ENCODE data around the gene CH25H. TPM values are rescaled to one million over a fixed set of nuclear protein-coding genes. Genes with fewer than 3 reads are reported as not detected.

The CH25H gene
- polyA plus RNA-seq, 1 donor (not counting 4 experiments of a cell fraction or from before 2014, with no cell fraction given), result 0.37 TPM

GRCh38 chr10:89228962-89229361 is 21.8 kb upstream of the CH25H start:
- H2AFZ ChIP-seq (ENCODE audit: control insufficient read depth, low read length), result no peak overlapping the region
- no peaks in the 10 kb centered on the region for H3K79me2 ChIP-seq (ENCODE audit: control insufficient read depth, insufficient read depth, low read length)
- H3K9me3 ChIP-seq (ENCODE audit: control insufficient read depth, low read depth, low read length), result no peaks in the 10 kb centered on the region
- no peak overlapping the region for H3K4me2 ChIP-seq (ENCODE audit: control insufficient read depth, extremely low read depth, insufficient read depth, low read depth, low read length)
- H3K9me1 ChIP-seq (ENCODE audit: control insufficient read depth, extremely low read depth, insufficient read depth, low read length), result no peaks in the 10 kb centered on the region
- no peak for FAIRE-seq
- H3K4me3 ChIP-seq (ENCODE audit: control insufficient read depth in 2 of 3, extremely low read depth in 1 of 3, insufficient read depth in 2 of 3, low read depth in 1 of 3, low read length in 3 of 3), result no peak overlapping the region
- DNase-seq (ENCODE audit: low read depth, low spot score), result no peak
- H3K4me1 ChIP-seq (ENCODE audit: control insufficient read depth, extremely low read depth, insufficient read depth, low read length), result no peaks in the 10 kb centered on the region
- no peak overlapping the region for H3K9ac ChIP-seq (ENCODE audit: control insufficient read depth, extremely low read depth, insufficient read depth, low read length)
- dilution Hi-C loops (cut with MboI; ENCODE audit: extremely low pct_ligation_motif_present, low sequenced_read_pairs), result no loop called here
- H3K27ac ChIP-seq (ENCODE audit: control insufficient read depth, insufficient read depth, low read length), result no peak overlapping the region
- TF ChIP-seq EZH2 (IDR thresholded peaks at IDR 0.05; ENCODE audit: low read length), result no peak
- TF ChIP-seq, protein P1, sequence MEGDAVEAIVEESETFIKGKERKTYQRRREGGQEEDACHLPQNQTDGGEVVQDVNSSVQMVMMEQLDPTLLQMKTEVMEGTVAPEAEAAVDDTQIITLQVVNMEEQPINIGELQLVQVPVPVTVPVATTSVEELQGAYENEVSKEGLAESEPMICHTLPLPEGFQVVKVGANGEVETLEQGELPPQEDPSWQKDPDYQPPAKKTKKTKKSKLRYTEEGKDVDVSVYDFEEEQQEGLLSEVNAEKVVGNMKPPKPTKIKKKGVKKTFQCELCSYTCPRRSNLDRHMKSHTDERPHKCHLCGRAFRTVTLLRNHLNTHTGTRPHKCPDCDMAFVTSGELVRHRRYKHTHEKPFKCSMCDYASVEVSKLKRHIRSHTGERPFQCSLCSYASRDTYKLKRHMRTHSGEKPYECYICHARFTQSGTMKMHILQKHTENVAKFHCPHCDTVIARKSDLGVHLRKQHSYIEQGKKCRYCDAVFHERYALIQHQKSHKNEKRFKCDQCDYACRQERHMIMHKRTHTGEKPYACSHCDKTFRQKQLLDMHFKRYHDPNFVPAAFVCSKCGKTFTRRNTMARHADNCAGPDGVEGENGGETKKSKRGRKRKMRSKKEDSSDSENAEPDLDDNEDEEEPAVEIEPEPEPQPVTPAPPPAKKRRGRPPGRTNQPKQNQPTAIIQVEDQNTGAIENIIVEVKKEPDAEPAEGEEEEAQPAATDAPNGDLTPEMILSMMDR (optimal IDR thresholded peaks at IDR 0.05 in 1 of 3, IDR thresholded peaks at IDR 0.05 in 1 of 3, conservative IDR thresholded peaks at IDR 0.05 in 1 of 3; ENCODE audit: extremely low read depth in 1 of 3, insufficient read depth in 2 of 3, low read length in 3 of 3), result no peak
- no peaks in the 10 kb centered on the region for H4K20me1 ChIP-seq (ENCODE audit: control insufficient read depth, extremely low read depth, insufficient read depth, low read length)
- peaks cover 6 to 23% of the 10 kb centered on the region in 2 experiments for H3K36me3 ChIP-seq (ENCODE audit: control insufficient read depth in 2 of 2, extremely low read depth in 1 of 2, insufficient read depth in 2 of 2, low read length in 2 of 2)
- H3K27me3 ChIP-seq (ENCODE audit: control insufficient read depth, extremely low read depth, insufficient read depth, low read length), result no peaks in the 10 kb centered on the region

- no peak for TF ChIP-seq EZH2 (IDR thresholded peaks at IDR 0.05; ENCODE audit: low read length)
- no peaks in the 10 kb centered on the region for H3K27me3 ChIP-seq (ENCODE audit: control insufficient read depth, extremely low read depth, insufficient read depth, low read length)
- DNase-seq (ENCODE audit: low read depth, low spot score), result no peak
- no peaks in the 10 kb centered on the region for H4K20me1 ChIP-seq (ENCODE audit: control insufficient read depth, extremely low read depth, insufficient read depth, low read length)
- no peaks in the 10 kb centered on the region for H3K4me1 ChIP-seq (ENCODE audit: control insufficient read depth, extremely low read depth, insufficient read depth, low read length)
- peaks cover 6 to 24% of the 10 kb centered on the region in 2 experiments for H3K36me3 ChIP-seq (ENCODE audit: control insufficient read depth in 2 of 2, extremely low read depth in 1 of 2, insufficient read depth in 2 of 2, low read length in 2 of 2)
- no peak overlapping the region for H3K4me3 ChIP-seq (ENCODE audit: control insufficient read depth in 2 of 3, extremely low read depth in 1 of 3, insufficient read depth in 2 of 3, low read depth in 1 of 3, low read length in 3 of 3)
- no peaks in the 10 kb centered on the region for H3K9me1 ChIP-seq (ENCODE audit: control insufficient read depth, extremely low read depth, insufficient read depth, low read length)
- no peaks in the 10 kb centered on the region for H3K79me2 ChIP-seq (ENCODE audit: control insufficient read depth, insufficient read depth, low read length)
- H3K4me2 ChIP-seq (ENCODE audit: control insufficient read depth, extremely low read depth, insufficient read depth, low read depth, low read length), result no peak overlapping the region
- FAIRE-seq, result no peak
- no peaks in the 10 kb centered on the region for H3K9me3 ChIP-seq (ENCODE audit: control insufficient read depth, low read depth, low read length)
- H3K9ac ChIP-seq (ENCODE audit: control insufficient read depth, extremely low read depth, insufficient read depth, low read length), result no peak overlapping the region
- no peak overlapping the region for H2AFZ ChIP-seq (ENCODE audit: control insufficient read depth, low read length)
- dilution Hi-C loops (cut with MboI; ENCODE audit: extremely low pct_ligation_motif_present, low sequenced_read_pairs), result no loop called here
- H3K27ac ChIP-seq (ENCODE audit: control insufficient read depth, insufficient read depth, low read length), result no peak overlapping the region
Measured at GRCh38 chr10:89228146-89228545, 21.0 kb upstream of the CH25H start.

- Histone ChIP-seq H3K9me1 (ENCODE audit: control insufficient read depth, extremely low read depth, insufficient read depth, low read length) (no peaks in the 10 kb centered on the region), H3K4me1 (ENCODE audit: control insufficient read depth, extremely low read depth, insufficient read depth, low read length) (no peaks in the 10 kb centered on the region), H3K27ac (ENCODE audit: control insufficient read depth, insufficient read depth, low read length) (no peak overlapping the region), H3K27me3 (ENCODE audit: control insufficient read depth, extremely low read depth, insufficient read depth, low read length) (no peaks in the 10 kb centered on the region), H3K4me2 (ENCODE audit: control insufficient read depth, extremely low read depth, insufficient read depth, low read depth, low read length) (no peak overlapping the region), H3K9me3 (ENCODE audit: control insufficient read depth, low read depth, low read length) (no peaks in the 10 kb centered on the region), H4K20me1 (ENCODE audit: control insufficient read depth, extremely low read depth, insufficient read depth, low read length) (no peaks in the 10 kb centered on the region), H3K36me3 (ENCODE audit: control insufficient read depth in 2 of 2, extremely low read depth in 1 of 2, insufficient read depth in 2 of 2, low read length in 2 of 2) (peaks cover 6 to 20% of the 10 kb centered on the region in 2 experiments), H3K79me2 (ENCODE audit: control insufficient read depth, insufficient read depth, low read length) (no peaks in the 10 kb centered on the region), H2AFZ (ENCODE audit: control insufficient read depth, low read length) (no peak overlapping the region), H3K9ac (ENCODE audit: control insufficient read depth, extremely low read depth, insufficient read depth, low read length) (no peak overlapping the region), H3K4me3 (ENCODE audit: control insufficient read depth in 2 of 3, extremely low read depth in 1 of 3, insufficient read depth in 2 of 3, low read depth in 1 of 3, low read length in 3 of 3) (no peak overlapping the region)
- no peak for FAIRE-seq
- DNase-seq (ENCODE audit: low read depth, low spot score), result no peak
- TF ChIP-seq EZH2 (IDR thresholded peaks at IDR 0.05; ENCODE audit: low read length), result no peak
- TF ChIP-seq, protein P1 (optimal IDR thresholded peaks at IDR 0.05 in 1 of 3, IDR thresholded peaks at IDR 0.05 in 1 of 3, conservative IDR thresholded peaks at IDR 0.05 in 1 of 3; ENCODE audit: extremely low read depth in 1 of 3, insufficient read depth in 2 of 3, low read length in 3 of 3), result no peak
- dilution Hi-C loops (cut with MboI; ENCODE audit: extremely low pct_ligation_motif_present, low sequenced_read_pairs), result no loop called here
Measured at GRCh38 chr10:89226891-89227290, 19.8 kb upstream of the CH25H start.
